H1 (cell line): ENCODE results near the gene SLC9A7.

Experiments used
- BRCA1 ChIP-seq: IDR thresholded peaks from 2 replicates; pipeline ENCODE4 v1.6.1; 2012; ENCODE audit warnings: low read depth, low read length, improper control_type of control experiment
- CHD1 ChIP-seq: IDR thresholded peaks from 2 replicates; pipeline ENCODE4 v1.6.1; 2012; ENCODE audit warnings: low read depth, low read length, improper control_type of control experiment
- CHD2 ChIP-seq: IDR thresholded peaks from 2 replicates; pipeline ENCODE4 v1.6.1; 2012; ENCODE audit warnings: low read length, improper control_type of control experiment
- EP300 ChIP-seq, 2 experiments: IDR thresholded peaks; 1 replicate in 1 of 2; 2 replicates in 1 of 2; pipeline ENCODE4 v1.6.1; 2011 to 2012; ENCODE audit warnings: low read depth in 2 of 2, low read length in 2 of 2, mild to moderate bottlenecking in 2 of 2, borderline replicate concordance in 1 of 2, inconsistent platforms in 1 of 2, moderate library complexity in 1 of 2
- EZH2 ChIP-seq: fragments of 200-600 bp; sonication (generic); IDR thresholded peaks from 2 replicates; pipeline ENCODE4 v1.7.1; 2012; ENCODE audit warnings: low read depth, mild to moderate bottlenecking, moderate library complexity, low read length, inconsistent platforms; ENCODE audit not compliant: severe bottlenecking
- KDM5A ChIP-seq: fragments of 200-600 bp; IDR thresholded peaks from 2 replicates; pipeline ENCODE4 v1.7.1; 2012; ENCODE audit warnings: mild to moderate bottlenecking, low read length, inconsistent platforms, mixed read lengths
- POLR2A ChIP-seq, 2 experiments: IDR thresholded peaks; 1 replicate in 1 of 2; 2 replicates in 1 of 2; pipeline ENCODE4 v1.6.1; 2011; ENCODE audit warnings: low read depth in 2 of 2, low read length in 2 of 2, mild to moderate bottlenecking in 2 of 2; ENCODE audit errors: control extremely low read depth in 1 of 2
- POLR2AphosphoS5 ChIP-seq: IDR thresholded peaks from 2 replicates; pipeline ENCODE4 v1.6.1; 2011; ENCODE audit warnings: low read depth, low read length
- RFX5 ChIP-seq: IDR thresholded peaks from 2 replicates; pipeline ENCODE4 v1.6.1; 2011; ENCODE audit warnings: low read depth, low read length, improper control_type of control experiment, borderline replicate concordance
- SAP30 ChIP-seq: fragments of 300-600 bp; sonication (generic); IDR thresholded peaks from 2 replicates; pipeline ENCODE4 v1.7.1; 2012; ENCODE audit warnings: low read length, moderate library complexity, mild to moderate bottlenecking, inconsistent platforms; ENCODE audit not compliant: insufficient read depth, insufficient replicate concordance
- SP1 ChIP-seq: IDR thresholded peaks from 2 replicates; pipeline ENCODE4 v1.6.1; 2011; ENCODE audit warnings: low read depth, low read length
- SUZ12 ChIP-seq: fragments of 200-600 bp; sonication (generic); IDR thresholded peaks from 2 replicates; pipeline ENCODE4 v1.6.1; 2012; ENCODE audit warnings: mild to moderate bottlenecking, inconsistent platforms, low read length, moderate library complexity, mixed read lengths
- ZNF274 ChIP-seq: IDR thresholded peaks from 2 replicates; pipeline ENCODE4 v1.7.0; 2012; ENCODE audit warnings: low read length, borderline replicate concordance; ENCODE audit errors: extremely low read depth
- TF ChIP-seq, protein P1 (sequence below), 3 experiments: IDR thresholded peaks; 1 replicate in 2 of 3; 2 replicates in 1 of 3; pipeline versions ENCODE4 v1.5.1 to v1.6.1; 2011; ENCODE audit warnings: low read length in 3 of 3, mild to moderate bottlenecking in 3 of 3, inconsistent platforms in 2 of 3, low read depth in 1 of 3, moderate library complexity in 1 of 3; ENCODE audit not compliant: insufficient read depth in 1 of 3; ENCODE audit errors: control extremely low read depth in 1 of 3

DNA sequence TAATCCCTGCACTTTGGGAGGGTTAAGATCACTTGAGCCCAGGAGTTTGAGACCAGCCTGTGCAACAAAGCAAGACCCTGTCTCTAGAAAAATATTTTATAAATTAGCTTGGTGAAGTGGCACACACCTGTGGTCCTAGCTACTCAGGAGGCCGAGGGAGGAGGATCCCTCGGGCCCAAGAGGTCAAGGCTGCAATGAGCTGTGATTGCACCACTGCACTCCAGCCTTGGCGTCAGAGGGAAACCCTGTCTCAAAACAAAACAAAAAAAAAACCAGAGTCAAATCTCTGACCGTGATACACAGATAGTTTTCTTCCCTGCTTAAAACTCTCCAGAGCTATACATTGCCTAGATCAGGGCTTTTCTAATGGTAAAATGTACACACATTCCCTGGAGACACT, 131.9 kb downstream of the SLC9A7 start:
- TF ChIP-seq, protein P1, sequence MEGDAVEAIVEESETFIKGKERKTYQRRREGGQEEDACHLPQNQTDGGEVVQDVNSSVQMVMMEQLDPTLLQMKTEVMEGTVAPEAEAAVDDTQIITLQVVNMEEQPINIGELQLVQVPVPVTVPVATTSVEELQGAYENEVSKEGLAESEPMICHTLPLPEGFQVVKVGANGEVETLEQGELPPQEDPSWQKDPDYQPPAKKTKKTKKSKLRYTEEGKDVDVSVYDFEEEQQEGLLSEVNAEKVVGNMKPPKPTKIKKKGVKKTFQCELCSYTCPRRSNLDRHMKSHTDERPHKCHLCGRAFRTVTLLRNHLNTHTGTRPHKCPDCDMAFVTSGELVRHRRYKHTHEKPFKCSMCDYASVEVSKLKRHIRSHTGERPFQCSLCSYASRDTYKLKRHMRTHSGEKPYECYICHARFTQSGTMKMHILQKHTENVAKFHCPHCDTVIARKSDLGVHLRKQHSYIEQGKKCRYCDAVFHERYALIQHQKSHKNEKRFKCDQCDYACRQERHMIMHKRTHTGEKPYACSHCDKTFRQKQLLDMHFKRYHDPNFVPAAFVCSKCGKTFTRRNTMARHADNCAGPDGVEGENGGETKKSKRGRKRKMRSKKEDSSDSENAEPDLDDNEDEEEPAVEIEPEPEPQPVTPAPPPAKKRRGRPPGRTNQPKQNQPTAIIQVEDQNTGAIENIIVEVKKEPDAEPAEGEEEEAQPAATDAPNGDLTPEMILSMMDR (IDR thresholded peaks at IDR 0.05; ENCODE audit: control extremely low read depth in 1 of 3, insufficient read depth in 1 of 3, low read depth in 1 of 3, low read length in 3 of 3), result no peak
- TF ChIP-seq POLR2A (IDR thresholded peaks at IDR 0.05; ENCODE audit: control extremely low read depth in 1 of 2, low read depth in 2 of 2, low read length in 2 of 2), result no peak
- no peak for TF ChIP-seq RFX5
- no peak for TF ChIP-seq SAP30
- no peak for TF ChIP-seq SUZ12
- no peak for TF ChIP-seq SP1
- no peak for TF ChIP-seq KDM5A
- no peak for TF ChIP-seq ZNF274
- no peak for TF ChIP-seq BRCA1
- TF ChIP-seq CHD2, result no peak
- no peak for TF ChIP-seq CHD1
- TF ChIP-seq EP300 (IDR thresholded peaks at IDR 0.05; ENCODE audit: borderline replicate concordance in 1 of 2, low read depth in 2 of 2, low read length in 2 of 2), result no peak
- no peak for TF ChIP-seq POLR2AphosphoS5
- no peak for TF ChIP-seq EZH2
